Stomach (tissue), 9 donors: ENCODE results near the gene ERC2. TPM values are rescaled to one million over a fixed set of nuclear protein-coding genes. Genes with fewer than 3 reads are reported as not detected.

Experiments used
- DNase-seq, 2 donors: peaks; one replicate each; pipeline versions ENCODE4 v3.0.0 to v3.0.0-alpha.2; 2013 to 2019
- H3K27ac ChIP-seq, 5 donors: fragments of 200-600 bp in 4 of 5; sonication (generic) in 4 of 5; one replicate each; pipeline ENCODE4 v1.5.1; 2013 to 2019; ENCODE audit warnings: mild to moderate bottlenecking in 1 of 5, moderate library complexity in 1 of 5
- H3K27me3 ChIP-seq, 3 donors: fragments of 200-600 bp; sonication (generic); one replicate each; pipeline ENCODE4 v1.5.1; 2017 to 2019; ENCODE audit warnings: mixed run types in 1 of 3
- H3K36me3 ChIP-seq, 4 donors: fragments of 200-600 bp; sonication (generic); 1 replicate in 3 of 4; 2 replicates in 1 of 4; pipeline ENCODE4 v1.5.1; 2016 to 2019
- H3K4me1 ChIP-seq, 4 donors: fragments of 200-600 bp; sonication (generic); one replicate each; pipeline ENCODE4 v1.5.1; 2016 to 2019
- H3K4me3 ChIP-seq, 4 donors: fragments of 200-600 bp; sonication (generic) in 3 of 4; one replicate each; pipeline ENCODE4 v1.5.1; 2016 to 2019; ENCODE audit warnings: mild to moderate bottlenecking in 1 of 4
- H3K9me3 ChIP-seq, 4 donors: fragments of 200-600 bp; sonication (generic); one replicate each; pipeline ENCODE4 v1.5.1; 2016 to 2019
- CTCF ChIP-seq, 7 experiments: fragments of 450-650 bp in 4 of 7; fragments of 200-600 bp in 3 of 7; sonication (generic) in 3 of 7; IDR thresholded peaks; one replicate each; pipeline ENCODE4 v1.5.1; 2016 to 2019; ENCODE audit warnings: antibody characterized with exemption in 7 of 7, control low read depth in 2 of 7, mild to moderate bottlenecking in 1 of 7
- EP300 ChIP-seq: sonication (generic); formaldehyde crosslinking; IDR thresholded peaks from one replicate; pipeline ENCODE4 v1.6.1; 2017; ENCODE audit warnings: antibody characterized with exemption
- POLR2A ChIP-seq, 4 donors: fragments of 450-650 bp; IDR thresholded peaks; one replicate each; pipeline ENCODE4 v1.6.1; 2016; ENCODE audit warnings: antibody characterized with exemption in 4 of 4, control low read depth in 2 of 4, mild to moderate bottlenecking in 1 of 4, moderate library complexity in 1 of 4
- POLR2AphosphoS5 ChIP-seq, 3 donors: sonication (generic); formaldehyde crosslinking; IDR thresholded peaks; one replicate each; pipeline ENCODE4 v1.6.1; 2016; ENCODE audit warnings: antibody characterized with exemption in 3 of 3
- WGBS, 5 donors: extraction: QIAGEN DNeasy Blood & Tissue Kit in 3 of 5; methylation state at CpG; one replicate each; pipeline versions ENCODE4 v1.1.5 to v1.1.7; 2013 to 2018; 5-methylcytosine and 5-hydroxymethylcytosine counted together
- intact Hi-C: fragments of 100-400 bp; cut with DNase I; formaldehyde crosslinking; loops from one replicate; pipeline ENCODE4 v1.15.1; 2023; ENCODE audit warnings: low total_unique reads
- polyA plus RNA-seq, 3 donors: library from polyadenylated mRNA; stranded (reverse); fragments of 200-250 nt; gene quantifications; one replicate each; pipeline ENCODE4 v1.2.3, GENCODE V29; 2013
- total RNA-seq, 5 donors: library from RNA; depleted of rRNA; stranded (reverse); fragments of >200 nt; gene quantifications; one replicate each; pipeline versions ENCODE4 v1.1.0 to v1.2.3, GENCODE V29; 2014 to 2016
- donor health status: healthy with polysubstance abuse.
- donor health status: Bipolar disorder and iron deficiency.
- donor health status: healthy.

ERC2 gene
- total and polyA plus RNA-seq, 8 donors: 0.43 to 3.1 (median 1.3) TPM; not detected in 2

- H3K36me3 ChIP-seq: no peaks in the 10 kb centered on the region
- H3K9me3 ChIP-seq: no peaks in the 10 kb centered on the region
- TF ChIP-seq POLR2A (IDR thresholded peaks at IDR 0.05): no peak
- TF ChIP-seq EP300: no peak
- no peak for TF ChIP-seq POLR2AphosphoS5 (IDR thresholded peaks at IDR 0.05)
- TF ChIP-seq CTCF (IDR thresholded peaks at IDR 0.05): no peak
- H3K4me3 ChIP-seq: no peak overlapping the region
- no peaks in the 10 kb centered on the region for H3K4me1 ChIP-seq
- H3K27ac ChIP-seq: no peak overlapping the region
- intact Hi-C loops: no loop called here
- 80 to 90% (median 84%) methylated on average over 2 of the region's 2 CpGs for WGBS, 5 donors
- H3K27me3 ChIP-seq: no peaks in the 10 kb centered on the region
- DNase-seq: no peak
Measured at GRCh38 chr3:56187051-56187450, 281.2 kb downstream of the ERC2 start.

GRCh38 chr3:56185827-56186226 is 282.4 kb downstream of the ERC2 start:
- TF ChIP-seq EP300 (no peak), CTCF (IDR thresholded peaks at IDR 0.05) (no peak), POLR2AphosphoS5 (IDR thresholded peaks at IDR 0.05) (no peak), POLR2A (IDR thresholded peaks at IDR 0.05) (no peak)
- DNase-seq: no peak
- intact Hi-C loops: no loop called here
- Histone ChIP-seq H3K4me1 (no peaks in the 10 kb centered on the region), H3K36me3 (no peaks in the 10 kb centered on the region), H3K27ac (no peak overlapping the region), H3K4me3 (no peak overlapping the region), H3K9me3 (no peaks in the 10 kb centered on the region), H3K27me3 (no peaks in the 10 kb centered on the region)
- 88 to 98% (median 92%) methylated on average over 1 of the region's 1 CpG for WGBS, 5 donors

- DNase-seq: no peak
- Histone ChIP-seq H3K4me1 (no peaks in the 10 kb centered on the region), H3K9me3 (no peaks in the 10 kb centered on the region), H3K36me3 (no peaks in the 10 kb centered on the region), H3K27me3 (no peaks in the 10 kb centered on the region), H3K27ac (no peak overlapping the region), H3K4me3 (no peak overlapping the region)
- 62 to 68% (median 65%) methylated on average over 4 of the region's 4 CpGs for WGBS, 5 donors
- no peak for TF ChIP-seq POLR2A (IDR thresholded peaks at IDR 0.05)
- no peak for TF ChIP-seq POLR2AphosphoS5 (IDR thresholded peaks at IDR 0.05)
- TF ChIP-seq CTCF (IDR thresholded peaks at IDR 0.05): no peak
- no peak for TF ChIP-seq EP300
- intact Hi-C loops: no loop called here
Measured at GRCh38 chr3:56183529-56183928, 284.7 kb downstream of the ERC2 start.

GRCh38 chr3:56180433-56180832 is 287.8 kb downstream of the ERC2 start:
- H3K9me3 ChIP-seq: no peaks in the 10 kb centered on the region
- intact Hi-C loops: no loop called here
- DNase-seq: no peak

More at GRCh38 chr3:56180433-56180832, 287.8 kb downstream of the ERC2 start:
- TF ChIP-seq POLR2A (IDR thresholded peaks at IDR 0.05) (no peak), POLR2AphosphoS5 (IDR thresholded peaks at IDR 0.05) (no peak), CTCF (IDR thresholded peaks at IDR 0.05) (no peak), EP300 (no peak)
- WGBS, 5 donors: 67 to 76% (median 75%) methylated on average over 2 of the region's 2 CpGs
- H3K27ac ChIP-seq: no peak overlapping the region
- no peaks in the 10 kb centered on the region for H3K36me3 ChIP-seq
- H3K4me1 ChIP-seq: no peaks in the 10 kb centered on the region
- H3K4me3 ChIP-seq: no peak overlapping the region
- H3K27me3 ChIP-seq: no peaks in the 10 kb centered on the region
